Ishikawa (cell line): ENCODE results near the gene PTPRN2.

Experiments used
- CEBPB ChIP-seq: IDR thresholded peaks from 2 replicates; pipeline ENCODE4 v1.6.1; 2012
- EGR1 ChIP-seq: IDR thresholded peaks from 2 replicates; pipeline ENCODE4 v1.6.1; 2012
- EP300 ChIP-seq: IDR thresholded peaks from 2 replicates; pipeline ENCODE4 v1.6.1; 2012; ENCODE audit warnings: borderline replicate concordance
- FOXM1 ChIP-seq: IDR thresholded peaks from 2 replicates; pipeline ENCODE4 v1.6.1; 2012; ENCODE audit warnings: low read depth, borderline replicate concordance
- MAX ChIP-seq: IDR thresholded peaks from 2 replicates; pipeline ENCODE4 v1.6.1; 2012
- YY1 ChIP-seq: IDR thresholded peaks from 2 replicates; pipeline ENCODE4 v1.6.1; 2012; ENCODE audit warnings: low read depth
- TF ChIP-seq, protein P1 (sequence below): IDR thresholded peaks from 2 replicates; pipeline ENCODE4 v1.6.1; 2012; ENCODE audit warnings: low read depth, mild to moderate bottlenecking
- TF ChIP-seq, protein P2 (sequence below): IDR thresholded peaks from 2 replicates; pipeline ENCODE4 v1.6.1; 2012

DNA sequence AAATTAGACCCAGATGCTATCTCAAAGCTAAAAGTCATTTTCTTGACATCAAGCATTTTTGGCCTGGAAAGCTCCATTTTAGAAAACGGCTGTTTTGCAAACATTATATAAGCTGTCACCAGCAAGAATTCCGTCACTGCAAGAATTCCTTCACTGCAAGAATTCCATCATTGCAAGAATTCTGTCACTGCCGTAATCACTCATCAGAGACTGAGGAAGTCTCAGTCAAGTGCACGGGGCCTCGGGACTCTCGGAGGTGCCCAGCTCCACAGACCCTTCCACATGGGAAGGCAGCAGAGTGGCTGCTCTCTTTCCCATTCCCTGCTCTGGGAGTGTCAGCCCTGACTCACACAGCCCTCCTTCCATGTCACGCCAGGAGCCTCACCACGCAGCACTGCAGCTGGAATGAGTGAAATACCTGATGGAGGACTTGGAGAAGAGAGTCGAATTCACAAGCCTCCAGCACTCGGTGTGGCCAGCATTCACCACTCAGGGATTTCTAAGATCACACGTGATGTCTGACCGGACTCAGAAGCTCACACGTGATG is 168.3 kb downstream of the PTPRN2 start:
- no peak for TF ChIP-seq CEBPB
- TF ChIP-seq, protein P1, sequence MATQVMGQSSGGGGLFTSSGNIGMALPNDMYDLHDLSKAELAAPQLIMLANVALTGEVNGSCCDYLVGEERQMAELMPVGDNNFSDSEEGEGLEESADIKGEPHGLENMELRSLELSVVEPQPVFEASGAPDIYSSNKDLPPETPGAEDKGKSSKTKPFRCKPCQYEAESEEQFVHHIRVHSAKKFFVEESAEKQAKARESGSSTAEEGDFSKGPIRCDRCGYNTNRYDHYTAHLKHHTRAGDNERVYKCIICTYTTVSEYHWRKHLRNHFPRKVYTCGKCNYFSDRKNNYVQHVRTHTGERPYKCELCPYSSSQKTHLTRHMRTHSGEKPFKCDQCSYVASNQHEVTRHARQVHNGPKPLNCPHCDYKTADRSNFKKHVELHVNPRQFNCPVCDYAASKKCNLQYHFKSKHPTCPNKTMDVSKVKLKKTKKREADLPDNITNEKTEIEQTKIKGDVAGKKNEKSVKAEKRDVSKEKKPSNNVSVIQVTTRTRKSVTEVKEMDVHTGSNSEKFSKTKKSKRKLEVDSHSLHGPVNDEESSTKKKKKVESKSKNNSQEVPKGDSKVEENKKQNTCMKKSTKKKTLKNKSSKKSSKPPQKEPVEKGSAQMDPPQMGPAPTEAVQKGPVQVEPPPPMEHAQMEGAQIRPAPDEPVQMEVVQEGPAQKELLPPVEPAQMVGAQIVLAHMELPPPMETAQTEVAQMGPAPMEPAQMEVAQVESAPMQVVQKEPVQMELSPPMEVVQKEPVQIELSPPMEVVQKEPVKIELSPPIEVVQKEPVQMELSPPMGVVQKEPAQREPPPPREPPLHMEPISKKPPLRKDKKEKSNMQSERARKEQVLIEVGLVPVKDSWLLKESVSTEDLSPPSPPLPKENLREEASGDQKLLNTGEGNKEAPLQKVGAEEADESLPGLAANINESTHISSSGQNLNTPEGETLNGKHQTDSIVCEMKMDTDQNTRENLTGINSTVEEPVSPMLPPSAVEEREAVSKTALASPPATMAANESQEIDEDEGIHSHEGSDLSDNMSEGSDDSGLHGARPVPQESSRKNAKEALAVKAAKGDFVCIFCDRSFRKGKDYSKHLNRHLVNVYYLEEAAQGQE, result no peak
- no peak for TF ChIP-seq EP300
- TF ChIP-seq YY1, result no peak
- TF ChIP-seq, protein P2, sequence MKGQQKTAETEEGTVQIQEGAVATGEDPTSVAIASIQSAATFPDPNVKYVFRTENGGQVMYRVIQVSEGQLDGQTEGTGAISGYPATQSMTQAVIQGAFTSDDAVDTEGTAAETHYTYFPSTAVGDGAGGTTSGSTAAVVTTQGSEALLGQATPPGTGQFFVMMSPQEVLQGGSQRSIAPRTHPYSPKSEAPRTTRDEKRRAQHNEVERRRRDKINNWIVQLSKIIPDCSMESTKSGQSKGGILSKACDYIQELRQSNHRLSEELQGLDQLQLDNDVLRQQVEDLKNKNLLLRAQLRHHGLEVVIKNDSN, result no peak
- TF ChIP-seq MAX, result no peak
- TF ChIP-seq FOXM1, result no peak
- no peak for TF ChIP-seq EGR1
